Lower leg skin (tissue), 3 donors: ENCODE results near the gene NR5A2.

ENCODE experiments used
- POLR2A ChIP-seq, 2 donors: fragments of 450-650 bp; IDR thresholded peaks; one replicate each; pipeline ENCODE4 v1.6.1; 2016 to 2017; ENCODE audit warnings: antibody characterized with exemption in 2 of 2, mild to moderate bottlenecking in 1 of 2, moderate library complexity in 1 of 2
- TF ChIP-seq, protein P1 (sequence below), 3 donors: fragments of 450-650 bp; IDR thresholded peaks; one replicate each; pipeline ENCODE4 v1.5.1; 2016; ENCODE audit warnings: antibody characterized with exemption in 3 of 3, mild to moderate bottlenecking in 3 of 3, moderate library complexity in 2 of 3

DNA sequence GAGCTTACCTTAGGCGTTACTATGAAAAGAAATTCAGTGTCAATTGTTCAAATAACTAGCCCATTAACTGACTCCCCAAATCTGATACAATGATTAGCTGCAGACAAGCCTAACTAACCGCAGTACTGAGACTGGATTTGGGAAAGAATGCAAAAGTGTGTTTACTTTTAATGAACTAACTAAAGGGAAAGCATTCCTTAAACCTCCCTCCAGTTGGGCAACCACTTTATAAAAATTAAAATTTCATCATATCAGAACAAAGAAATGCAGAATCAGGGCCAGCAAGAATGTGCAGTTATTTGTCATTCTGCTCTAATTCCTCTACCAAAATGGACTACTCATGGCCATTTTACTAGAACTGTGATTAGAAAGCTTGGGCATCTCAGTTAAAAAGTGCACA, 11.7 kb upstream of the NR5A2 start:
- no peak for TF ChIP-seq POLR2A (IDR thresholded peaks at IDR 0.05)
- TF ChIP-seq, protein P1, sequence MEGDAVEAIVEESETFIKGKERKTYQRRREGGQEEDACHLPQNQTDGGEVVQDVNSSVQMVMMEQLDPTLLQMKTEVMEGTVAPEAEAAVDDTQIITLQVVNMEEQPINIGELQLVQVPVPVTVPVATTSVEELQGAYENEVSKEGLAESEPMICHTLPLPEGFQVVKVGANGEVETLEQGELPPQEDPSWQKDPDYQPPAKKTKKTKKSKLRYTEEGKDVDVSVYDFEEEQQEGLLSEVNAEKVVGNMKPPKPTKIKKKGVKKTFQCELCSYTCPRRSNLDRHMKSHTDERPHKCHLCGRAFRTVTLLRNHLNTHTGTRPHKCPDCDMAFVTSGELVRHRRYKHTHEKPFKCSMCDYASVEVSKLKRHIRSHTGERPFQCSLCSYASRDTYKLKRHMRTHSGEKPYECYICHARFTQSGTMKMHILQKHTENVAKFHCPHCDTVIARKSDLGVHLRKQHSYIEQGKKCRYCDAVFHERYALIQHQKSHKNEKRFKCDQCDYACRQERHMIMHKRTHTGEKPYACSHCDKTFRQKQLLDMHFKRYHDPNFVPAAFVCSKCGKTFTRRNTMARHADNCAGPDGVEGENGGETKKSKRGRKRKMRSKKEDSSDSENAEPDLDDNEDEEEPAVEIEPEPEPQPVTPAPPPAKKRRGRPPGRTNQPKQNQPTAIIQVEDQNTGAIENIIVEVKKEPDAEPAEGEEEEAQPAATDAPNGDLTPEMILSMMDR (IDR thresholded peaks at IDR 0.05): no peak
